Stomach (tissue), 9 donors: Measurements from ENCODE around the gene NPHP4. TPM values are rescaled to one million over a fixed set of nuclear protein-coding genes. Genes with fewer than 3 reads are reported as not detected.
"Not testable (repeated sequence)": the region's sequence is repeated elsewhere in the genome, so short reads cannot be mapped to it uniquely, and the experiment has no call there.

Experiments
- DNase-seq, 2 donors: peaks; one replicate each; pipeline versions ENCODE4 v3.0.0 to v3.0.0-alpha.2; 2013 to 2019
- H3K27ac ChIP-seq, 5 donors: fragments of 200-600 bp in 4 of 5; sonication (generic) in 4 of 5; one replicate each; pipeline ENCODE4 v1.5.1; 2013 to 2019; ENCODE audit warnings: mild to moderate bottlenecking in 1 of 5, moderate library complexity in 1 of 5
- H3K27me3 ChIP-seq, 3 donors: fragments of 200-600 bp; sonication (generic); one replicate each; pipeline ENCODE4 v1.5.1; 2017 to 2019; ENCODE audit warnings: mixed run types in 1 of 3
- H3K36me3 ChIP-seq, 4 donors: fragments of 200-600 bp; sonication (generic); 1 replicate in 3 of 4; 2 replicates in 1 of 4; pipeline ENCODE4 v1.5.1; 2016 to 2019
- H3K4me1 ChIP-seq, 4 donors: fragments of 200-600 bp; sonication (generic); one replicate each; pipeline ENCODE4 v1.5.1; 2016 to 2019
- H3K4me3 ChIP-seq, 4 donors: fragments of 200-600 bp; sonication (generic) in 3 of 4; one replicate each; pipeline ENCODE4 v1.5.1; 2016 to 2019; ENCODE audit warnings: mild to moderate bottlenecking in 1 of 4
- H3K9me3 ChIP-seq, 4 donors: fragments of 200-600 bp; sonication (generic); one replicate each; pipeline ENCODE4 v1.5.1; 2016 to 2019
- EP300 ChIP-seq: sonication (generic); formaldehyde crosslinking; IDR thresholded peaks from one replicate; pipeline ENCODE4 v1.6.1; 2017; ENCODE audit warnings: antibody characterized with exemption
- POLR2A ChIP-seq, 4 donors: fragments of 450-650 bp; IDR thresholded peaks; one replicate each; pipeline ENCODE4 v1.6.1; 2016; ENCODE audit warnings: antibody characterized with exemption in 4 of 4, control low read depth in 2 of 4, mild to moderate bottlenecking in 1 of 4, moderate library complexity in 1 of 4
- POLR2AphosphoS5 ChIP-seq, 3 donors: sonication (generic); formaldehyde crosslinking; IDR thresholded peaks; one replicate each; pipeline ENCODE4 v1.6.1; 2016; ENCODE audit warnings: antibody characterized with exemption in 3 of 3
- WGBS, 5 donors: extraction: QIAGEN DNeasy Blood & Tissue Kit in 3 of 5; methylation state at CpG; one replicate each; pipeline versions ENCODE4 v1.1.5 to v1.1.7; 2013 to 2018; 5-methylcytosine and 5-hydroxymethylcytosine counted together
- intact Hi-C: fragments of 100-400 bp; cut with DNase I; formaldehyde crosslinking; loops from one replicate; pipeline ENCODE4 v1.15.1; 2023; ENCODE audit warnings: low total_unique reads
- polyA plus RNA-seq, 3 donors: library from polyadenylated mRNA; stranded (reverse); fragments of 200-250 nt; gene quantifications; one replicate each; pipeline ENCODE4 v1.2.3, GENCODE V29; 2013
- total RNA-seq, 5 donors: library from RNA; depleted of rRNA; stranded (reverse); fragments of >200 nt; gene quantifications; one replicate each; pipeline versions ENCODE4 v1.1.0 to v1.2.3, GENCODE V29; 2014 to 2016
- TF ChIP-seq, protein P1 (sequence below), 7 experiments: fragments of 450-650 bp in 4 of 7; fragments of 200-600 bp in 3 of 7; sonication (generic) in 3 of 7; IDR thresholded peaks; one replicate each; pipeline ENCODE4 v1.5.1; 2016 to 2019; ENCODE audit warnings: antibody characterized with exemption in 7 of 7, control low read depth in 2 of 7, mild to moderate bottlenecking in 1 of 7
- donor health status: healthy with polysubstance abuse.
- donor health status: Bipolar disorder and iron deficiency.
- donor health status: healthy.

The NPHP4 gene
- total and polyA plus RNA-seq, 8 donors, result 1.9 to 29.7 (median 7.3) TPM

DNA sequence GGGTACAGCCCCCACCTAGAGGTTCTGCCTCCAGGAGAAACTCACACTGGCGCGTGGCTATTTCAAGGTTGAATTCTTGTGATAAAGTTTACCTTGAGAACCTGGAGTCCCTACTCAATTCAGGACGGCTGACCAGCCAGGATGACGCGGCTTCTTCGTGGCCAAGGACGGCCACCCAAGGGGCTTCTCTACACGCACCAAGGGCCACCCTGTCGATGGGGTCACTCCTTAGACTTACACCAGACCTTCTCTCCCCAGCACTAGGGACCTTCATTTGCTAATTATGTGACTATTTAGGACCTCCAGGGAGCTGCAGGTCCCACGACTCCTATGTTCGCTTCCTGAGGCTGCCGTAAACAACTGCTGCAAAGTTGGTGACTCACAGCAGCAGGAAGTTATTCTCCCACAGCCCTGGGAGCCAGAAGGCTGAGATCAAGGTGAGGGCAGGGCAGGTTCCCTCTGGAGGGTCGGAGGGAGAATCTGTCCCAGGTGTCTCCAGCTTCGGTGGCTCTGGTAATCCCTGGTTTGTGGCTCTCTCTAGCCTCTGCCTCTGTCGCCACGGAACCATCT is 135.9 kb downstream of the NPHP4 start:
- DNase-seq, result no peak
- Histone ChIP-seq H3K27ac (no peak overlapping the region), H3K4me3 (no peak overlapping the region), H3K4me1 (no peaks in the 10 kb centered on the region), H3K9me3 (no peaks in the 10 kb centered on the region), H3K27me3 (no peaks in the 10 kb centered on the region), H3K36me3 (peaks cover 0 to 36% (median 8%) of the 10 kb centered on the region in 4 donors)
- TF ChIP-seq POLR2A (IDR thresholded peaks at IDR 0.05), result no peak
- TF ChIP-seq, protein P1, sequence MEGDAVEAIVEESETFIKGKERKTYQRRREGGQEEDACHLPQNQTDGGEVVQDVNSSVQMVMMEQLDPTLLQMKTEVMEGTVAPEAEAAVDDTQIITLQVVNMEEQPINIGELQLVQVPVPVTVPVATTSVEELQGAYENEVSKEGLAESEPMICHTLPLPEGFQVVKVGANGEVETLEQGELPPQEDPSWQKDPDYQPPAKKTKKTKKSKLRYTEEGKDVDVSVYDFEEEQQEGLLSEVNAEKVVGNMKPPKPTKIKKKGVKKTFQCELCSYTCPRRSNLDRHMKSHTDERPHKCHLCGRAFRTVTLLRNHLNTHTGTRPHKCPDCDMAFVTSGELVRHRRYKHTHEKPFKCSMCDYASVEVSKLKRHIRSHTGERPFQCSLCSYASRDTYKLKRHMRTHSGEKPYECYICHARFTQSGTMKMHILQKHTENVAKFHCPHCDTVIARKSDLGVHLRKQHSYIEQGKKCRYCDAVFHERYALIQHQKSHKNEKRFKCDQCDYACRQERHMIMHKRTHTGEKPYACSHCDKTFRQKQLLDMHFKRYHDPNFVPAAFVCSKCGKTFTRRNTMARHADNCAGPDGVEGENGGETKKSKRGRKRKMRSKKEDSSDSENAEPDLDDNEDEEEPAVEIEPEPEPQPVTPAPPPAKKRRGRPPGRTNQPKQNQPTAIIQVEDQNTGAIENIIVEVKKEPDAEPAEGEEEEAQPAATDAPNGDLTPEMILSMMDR (IDR thresholded peaks at IDR 0.05), result no peak
- no peak for TF ChIP-seq EP300
- TF ChIP-seq POLR2AphosphoS5 (IDR thresholded peaks at IDR 0.05), result no peak
- intact Hi-C loops, result no loop called here
- WGBS, 5 donors, result 68 to 74% (median 71%) methylated on average over 14 to 16 of the region's 16 CpGs

DNA sequence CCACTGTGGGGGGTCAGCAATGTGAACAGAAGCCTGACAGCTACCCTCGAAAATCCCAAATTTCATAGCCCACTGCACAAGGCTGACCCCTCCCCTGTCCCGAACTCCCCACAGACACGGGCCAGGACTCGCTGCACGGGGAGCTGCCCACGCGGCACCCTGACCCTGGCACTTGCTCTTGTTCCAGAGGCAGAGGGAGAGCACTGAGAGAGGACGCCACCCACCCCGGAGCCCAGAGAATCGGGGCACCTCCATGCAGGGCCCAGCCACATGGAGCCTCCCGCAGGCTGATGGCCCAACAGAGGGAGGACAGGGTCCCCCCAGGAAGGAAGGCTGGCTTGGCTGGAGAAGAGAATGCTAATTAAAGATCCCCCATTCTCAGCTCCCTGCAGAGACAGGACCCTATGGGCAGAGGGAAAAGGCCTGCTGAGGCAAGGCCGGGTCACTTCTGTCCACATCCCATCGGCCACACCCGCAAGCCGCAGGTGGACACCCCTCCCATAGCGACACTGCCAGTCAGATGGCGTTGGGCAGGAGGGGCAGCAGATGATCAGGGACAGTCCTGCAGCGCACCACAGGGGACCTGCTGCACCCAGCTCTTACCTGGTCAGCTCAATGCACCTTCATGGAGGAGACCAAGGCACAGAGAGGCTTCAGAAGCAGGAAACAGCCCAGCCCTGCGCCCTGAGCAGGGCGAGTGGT is 136.9 kb downstream of the NPHP4 start:
- Histone ChIP-seq H3K27ac (no peak overlapping the region), H3K9me3 (no peaks in the 10 kb centered on the region), H3K4me3 (no peak overlapping the region), H3K4me1 (no peaks in the 10 kb centered on the region), H3K36me3 (peaks cover 0 to 26% (median 3%) of the 10 kb centered on the region in 4 donors), H3K27me3 (no peaks in the 10 kb centered on the region)
- no peak for DNase-seq
- WGBS, 5 donors, result 87 to 95% (median 89%) methylated on average over 8 to 20 of the region's 20 CpGs
- intact Hi-C loops, result no loop called here
- TF ChIP-seq EP300, result no peak
- TF ChIP-seq, protein P1 (IDR thresholded peaks at IDR 0.05), result no peak
- no peak for TF ChIP-seq POLR2A (IDR thresholded peaks at IDR 0.05)
- no peak for TF ChIP-seq POLR2AphosphoS5 (IDR thresholded peaks at IDR 0.05)

DNA sequence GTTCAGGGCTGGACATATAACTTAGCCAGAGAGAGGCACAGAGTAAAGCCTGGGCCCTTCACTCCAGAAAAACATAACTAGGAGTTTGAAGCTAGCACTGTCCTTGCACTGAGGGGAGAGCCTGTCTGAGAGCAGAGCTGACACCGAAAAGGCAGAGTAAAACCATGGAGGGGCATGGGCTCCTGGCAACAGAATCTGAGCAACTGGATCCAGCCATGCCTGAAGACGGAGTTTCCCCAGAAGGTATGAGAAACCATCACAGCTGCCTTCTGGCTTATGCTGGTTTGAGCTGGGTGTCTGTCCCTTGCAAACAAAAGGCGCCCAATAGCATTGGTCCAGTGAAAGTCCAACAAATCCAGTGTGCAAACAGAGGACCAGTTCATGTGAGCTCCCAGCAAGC is 137.5 kb downstream of the NPHP4 start:
- Histone ChIP-seq H3K4me1 (no peaks in the 10 kb centered on the region), H3K27ac (no peak overlapping the region), H3K4me3 (no peak overlapping the region), H3K27me3 (no peaks in the 10 kb centered on the region), H3K9me3 (no peaks in the 10 kb centered on the region), H3K36me3 (peaks cover 0 to 20% (median 3%) of the 10 kb centered on the region in 4 donors)
- DNase-seq, result no peak
- intact Hi-C loops, result no loop called here
- WGBS, 5 donors, result 77 to 94% (median 94%) methylated on average over 3 of the region's 3 CpGs
- no peak for TF ChIP-seq EP300
- no peak for TF ChIP-seq POLR2A (IDR thresholded peaks at IDR 0.05)
- TF ChIP-seq POLR2AphosphoS5 (IDR thresholded peaks at IDR 0.05), result no peak
- TF ChIP-seq, protein P1 (IDR thresholded peaks at IDR 0.05), result no peak

DNA sequence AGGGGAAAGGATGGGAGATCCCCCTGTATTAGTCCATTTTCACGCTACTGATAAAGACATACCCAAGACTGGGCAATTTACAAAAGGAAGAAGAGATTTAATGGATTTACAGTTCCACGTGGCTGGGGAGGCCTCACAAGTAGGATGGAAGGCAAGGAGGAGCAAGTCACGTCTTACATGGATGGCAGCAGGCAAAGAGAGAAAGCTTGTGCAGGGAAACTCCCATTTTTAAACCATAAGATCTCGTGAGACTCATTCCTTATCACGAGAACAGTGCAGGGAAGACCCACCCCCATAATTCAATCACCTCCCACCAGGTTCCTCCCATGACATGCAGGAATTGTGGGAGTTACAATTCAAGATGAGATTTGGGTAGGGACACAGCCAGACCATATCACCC is 138.4 kb downstream of the NPHP4 start:
- H3K4me1 ChIP-seq, H3K4me3 ChIP-seq, DNase-seq, H3K9me3 ChIP-seq, H3K27me3 ChIP-seq, intact Hi-C loops, H3K27ac ChIP-seq: not testable (repeated sequence)
- WGBS, 5 donors, result 67 to 82% (median 76%) methylated on average over 5 of the region's 5 CpGs
- H3K36me3 ChIP-seq, result peaks cover 0 to 12% (median 3%) of the 10 kb centered on the region in 4 donors

DNA sequence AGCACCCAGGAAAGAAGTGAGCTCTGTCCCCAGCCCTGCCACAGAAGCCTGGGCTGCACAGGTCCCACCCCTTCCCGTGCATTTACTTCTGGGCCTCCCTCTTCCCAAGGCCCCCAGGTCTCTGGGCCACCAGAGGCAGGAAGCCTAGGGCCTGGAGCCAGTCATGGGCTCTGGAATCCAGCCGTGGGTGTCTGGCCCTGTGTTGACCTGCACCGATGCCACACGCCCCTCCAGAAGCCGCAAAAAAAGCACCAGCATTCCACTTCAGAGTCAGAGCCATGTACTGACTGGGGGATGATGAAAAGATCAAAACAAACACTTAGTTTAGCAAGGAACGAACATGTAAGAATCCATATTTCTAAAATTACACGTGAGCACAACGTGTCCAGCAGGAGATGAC is 141.7 kb downstream of the NPHP4 start:
- Histone ChIP-seq H3K36me3 (no peaks in the 10 kb centered on the region), H3K4me1 (no peaks in the 10 kb centered on the region), H3K4me3 (no peak overlapping the region), H3K27ac (no peak overlapping the region), H3K9me3 (no peaks in the 10 kb centered on the region), H3K27me3 (peaks cover 0 to 26% (median 12%) of the 10 kb centered on the region in 3 donors)
- TF ChIP-seq, protein P1 (IDR thresholded peaks at IDR 0.05), result no peak
- TF ChIP-seq EP300, result no peak
- TF ChIP-seq POLR2AphosphoS5 (IDR thresholded peaks at IDR 0.05), result no peak
- TF ChIP-seq POLR2A (IDR thresholded peaks at IDR 0.05), result no peak
- DNase-seq, result no peak
- 58 to 64% (median 60%) methylated on average over 5 to 8 of the region's 8 CpGs for WGBS, 5 donors
- intact Hi-C loops, result no loop called here
